ENCODE data around the gene LCN12.

LCN12 gene

DNA sequence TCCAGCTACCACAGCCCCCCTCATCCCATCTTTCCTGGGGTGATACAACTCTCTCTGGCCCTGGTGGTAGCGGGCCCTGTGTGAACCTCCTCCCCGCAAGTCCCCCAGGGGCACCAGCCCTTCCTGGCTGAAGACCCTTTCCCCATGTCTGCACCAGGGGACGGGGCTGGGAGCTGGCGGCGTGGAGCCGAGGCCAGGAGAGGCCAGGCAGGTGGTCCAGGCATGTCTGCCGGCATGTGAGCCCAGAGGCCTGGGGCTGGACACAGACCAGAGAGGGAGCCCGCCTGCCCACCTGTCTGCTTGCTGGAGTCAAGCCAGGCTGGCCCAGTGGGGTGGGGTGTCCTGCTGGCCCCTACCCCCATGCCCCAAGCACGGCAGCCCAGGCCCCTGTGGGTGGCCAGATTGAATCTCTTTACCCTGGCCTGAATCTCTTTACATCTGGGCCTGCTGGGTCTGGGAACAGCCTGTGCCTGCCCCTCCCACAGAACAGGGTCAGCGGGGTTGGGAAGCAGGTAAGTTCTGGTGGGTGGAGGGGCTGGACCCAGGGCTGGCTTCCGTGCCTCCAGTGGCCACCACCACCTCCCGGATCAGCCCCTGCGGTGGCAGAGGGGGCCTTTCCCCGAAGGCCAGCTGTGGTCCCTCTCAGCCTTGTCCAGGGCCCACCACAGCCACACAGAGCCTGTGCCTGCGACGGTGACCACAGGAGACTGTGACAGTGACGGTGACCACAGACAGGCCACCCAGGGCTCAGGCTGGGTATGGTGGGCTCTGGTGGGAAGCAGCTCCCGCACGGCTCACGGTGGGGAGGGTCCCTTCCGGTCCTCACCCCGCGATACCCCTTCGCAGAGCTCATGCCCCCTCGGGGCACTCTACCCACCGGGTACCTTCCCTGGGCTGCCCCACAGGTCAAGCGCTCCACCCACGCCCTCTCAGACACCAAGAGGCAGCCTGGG, 7.1 kb downstream of the LCN12 start:
- no peak for DNase-seq

DNA sequence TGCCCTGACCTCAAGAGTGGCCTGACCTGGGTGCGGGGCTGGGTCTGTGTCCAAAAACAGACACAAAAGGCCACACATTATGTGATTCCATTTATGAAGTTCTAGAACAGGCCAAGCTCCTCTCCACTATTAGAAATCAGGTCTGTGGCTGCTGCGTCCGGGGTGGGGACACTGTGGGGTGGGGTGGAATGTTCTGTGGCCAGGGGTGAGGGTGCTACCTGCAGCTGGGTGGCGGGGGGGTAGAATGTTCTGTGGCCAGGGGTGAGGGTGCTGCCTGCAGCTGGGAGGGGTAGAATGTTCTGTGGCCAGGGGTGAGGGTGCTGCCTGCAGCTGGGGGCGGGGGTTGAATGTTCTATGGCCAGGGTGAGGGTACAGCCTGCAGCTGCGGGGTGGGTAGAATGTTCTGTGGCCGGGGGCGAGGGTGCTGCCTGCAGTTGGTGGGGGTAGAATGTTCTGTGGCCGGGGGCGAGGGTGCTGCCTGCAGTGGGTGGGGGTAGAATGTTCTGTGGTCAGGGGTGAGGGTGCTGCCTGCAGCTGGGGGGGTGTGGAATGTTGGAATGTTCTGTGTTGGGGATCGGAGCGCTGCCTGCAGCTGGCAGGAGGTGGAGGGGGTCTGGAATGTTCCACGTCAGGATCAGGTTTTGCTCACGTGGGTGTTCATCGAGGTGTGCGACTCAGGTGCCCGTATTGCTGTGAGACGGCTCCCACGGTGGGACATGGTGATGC, 8.3 kb downstream of the LCN12 start:
- DNase-seq, result no peak

DNA sequence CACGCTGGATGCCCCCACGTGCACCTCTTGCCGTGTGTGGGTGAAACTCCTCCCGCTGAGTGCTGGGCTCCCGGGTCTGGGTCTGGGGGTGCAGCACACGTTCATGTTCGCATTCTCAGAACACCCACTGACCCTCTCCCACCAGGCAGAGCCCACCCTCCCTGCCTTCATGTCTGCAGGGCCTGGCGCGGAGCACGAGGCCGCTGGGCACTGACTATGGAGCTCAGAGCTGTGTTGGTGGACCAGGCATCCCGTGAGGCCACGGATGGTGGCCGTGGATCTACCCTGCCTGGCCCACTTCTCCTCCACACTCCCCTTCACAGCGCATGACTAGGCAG, 8.8 kb downstream of the LCN12 start:
- DNase-seq, result no peak

DNA sequence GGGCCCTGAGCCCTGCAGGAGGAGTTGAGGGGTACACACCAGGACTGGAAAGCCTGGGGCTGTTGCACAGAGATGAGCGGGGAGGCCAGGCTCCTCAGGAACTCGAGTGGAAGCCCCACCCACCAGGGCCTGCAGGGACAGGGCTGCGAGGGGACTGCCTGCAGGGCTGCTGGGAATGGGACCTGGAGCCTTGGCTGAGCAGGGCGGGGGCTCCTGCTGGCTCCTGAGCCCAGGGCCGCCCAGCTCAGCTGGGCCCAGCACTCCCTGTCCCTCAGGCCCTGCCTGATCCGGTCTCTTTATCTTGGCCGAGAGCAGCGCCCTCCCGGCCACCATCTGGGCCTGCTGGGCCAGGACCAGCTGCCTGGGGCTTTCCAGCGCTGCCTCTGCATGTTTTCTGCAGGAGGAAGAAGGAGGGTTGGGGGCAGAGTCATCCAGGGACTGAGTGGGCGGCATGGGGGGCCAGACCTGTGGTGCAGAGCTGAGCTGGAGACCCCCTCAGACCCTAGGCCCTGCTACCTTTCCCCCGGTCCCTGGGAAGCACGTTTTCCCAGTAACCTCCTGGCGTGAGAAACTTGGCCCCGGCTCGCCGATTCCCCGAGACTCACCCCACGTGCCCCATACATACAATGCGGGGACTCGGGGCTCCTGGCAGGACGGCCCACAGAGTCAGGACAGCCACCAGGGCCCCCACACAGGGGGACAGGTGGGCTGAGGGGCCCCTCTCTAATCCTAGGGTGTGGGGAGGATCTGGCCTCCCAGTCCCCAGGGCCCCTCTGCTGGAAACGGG, 9.4 kb downstream of the LCN12 start:
- DNase-seq, result no peak

DNA sequence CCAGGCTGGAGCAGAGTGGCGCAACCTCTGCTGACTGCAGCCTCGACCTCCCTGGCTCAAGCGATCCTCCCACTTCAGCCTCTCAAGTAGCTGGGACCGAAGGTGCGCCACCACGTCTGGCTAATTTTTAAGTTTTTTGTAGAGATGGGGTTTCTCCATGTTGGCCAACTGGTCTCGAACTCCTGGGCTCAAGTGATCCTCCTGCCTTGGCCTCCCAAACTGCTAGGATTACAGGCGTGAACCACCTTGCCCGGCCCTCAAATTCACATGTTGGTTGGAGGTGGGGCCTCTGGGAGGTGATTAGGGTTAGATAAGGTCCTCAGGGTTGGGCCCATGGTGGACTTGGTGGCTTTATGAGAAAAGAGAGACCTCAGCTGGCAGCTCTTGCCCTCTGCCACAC, 10.1 kb downstream of the LCN12 start:
- DNase-seq, result no peak

DNA sequence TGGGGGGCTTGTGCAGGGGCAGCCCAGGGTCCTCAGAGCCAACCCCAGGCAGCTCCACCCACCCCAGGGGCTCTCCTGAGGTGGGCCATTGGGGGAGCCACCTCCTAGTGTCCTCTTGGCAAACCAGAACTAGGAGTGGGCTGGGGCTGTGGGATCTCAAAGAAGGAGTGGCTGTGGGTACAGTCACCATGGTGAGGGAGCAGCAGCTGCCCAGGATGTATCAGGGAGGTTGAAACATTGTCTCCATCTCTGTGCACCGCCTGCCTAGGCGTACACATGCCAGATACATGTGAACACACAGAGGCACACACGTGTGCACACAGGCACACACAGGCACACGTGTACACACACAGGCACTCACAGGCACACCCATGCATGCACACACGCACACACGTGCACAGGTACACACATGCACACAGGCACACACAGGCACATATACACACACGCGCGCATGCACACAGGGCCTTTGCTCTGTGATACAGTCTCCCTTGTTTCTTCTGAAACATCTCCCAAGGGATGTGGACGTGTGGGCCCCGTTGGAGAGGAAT, 10.7 kb downstream of the LCN12 start:
- DNase-seq, result no peak

DNA sequence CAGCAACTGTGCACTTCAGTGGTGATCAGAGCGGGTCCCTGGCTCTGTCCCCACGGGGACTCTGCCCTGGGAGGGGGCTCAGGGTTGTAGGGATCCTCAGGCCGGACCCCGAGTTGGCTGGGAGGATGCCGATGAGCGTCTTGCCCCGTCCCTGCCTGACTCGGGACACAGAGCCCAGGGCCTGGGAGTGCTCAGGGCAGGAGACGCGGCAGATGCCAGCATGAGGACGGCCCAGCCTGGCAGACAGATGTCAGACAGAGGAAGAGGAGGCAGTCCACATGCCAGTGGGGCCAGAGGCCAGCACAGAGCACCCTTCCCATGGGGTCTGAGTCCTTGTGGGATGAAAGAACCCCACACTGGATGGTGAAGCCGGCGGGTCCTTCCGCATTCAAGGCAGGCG, 11.3 kb downstream of the LCN12 start:
- no peak for DNase-seq

DNA sequence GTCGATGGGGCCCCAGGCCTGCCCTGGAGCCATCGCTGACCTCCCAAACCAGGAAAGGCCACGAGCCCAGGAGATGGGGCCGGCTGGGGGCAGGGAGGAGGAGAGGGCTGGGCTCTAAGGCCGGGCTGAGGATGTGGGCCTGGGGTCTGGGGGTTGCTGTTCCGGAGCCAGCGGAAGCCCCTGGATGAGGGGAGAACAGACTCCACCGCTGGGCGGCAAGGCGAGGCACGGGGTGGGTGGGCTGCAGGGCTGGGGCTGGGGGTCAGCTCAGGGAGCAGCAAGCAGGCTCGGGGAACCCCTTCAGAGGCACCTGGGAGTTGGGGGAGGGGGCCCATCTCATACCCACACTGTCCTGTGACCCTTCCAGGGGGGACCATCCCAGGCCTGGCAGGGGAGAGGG, 11.7 kb downstream of the LCN12 start:
- no peak for DNase-seq

DNA sequence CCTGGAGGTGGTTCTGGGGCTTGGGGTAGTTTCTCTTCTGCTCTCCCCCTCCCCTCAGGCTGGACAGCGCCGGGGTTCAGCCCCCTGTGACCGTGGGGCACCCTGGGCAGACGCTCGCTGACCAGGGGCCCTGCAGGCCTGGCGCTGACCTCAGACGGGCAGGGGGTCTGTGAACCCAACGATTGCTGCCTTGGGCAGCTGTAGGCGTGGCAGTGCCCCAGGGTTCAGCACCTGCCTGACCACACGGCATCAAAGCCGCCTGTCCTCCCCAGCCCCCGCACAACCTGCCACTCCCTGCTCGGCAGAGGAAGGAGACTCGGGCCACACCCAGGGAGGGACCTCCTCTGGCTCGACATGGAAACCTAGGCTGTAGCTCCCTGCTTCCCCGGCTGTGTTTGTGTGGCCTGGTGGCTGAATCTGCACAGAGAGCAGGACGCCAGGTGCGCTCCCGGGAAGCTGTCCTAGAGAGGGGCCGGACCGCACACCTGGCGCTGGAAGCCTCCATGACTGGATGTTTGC, 12.2 kb downstream of the LCN12 start:
- no peak for DNase-seq

DNA sequence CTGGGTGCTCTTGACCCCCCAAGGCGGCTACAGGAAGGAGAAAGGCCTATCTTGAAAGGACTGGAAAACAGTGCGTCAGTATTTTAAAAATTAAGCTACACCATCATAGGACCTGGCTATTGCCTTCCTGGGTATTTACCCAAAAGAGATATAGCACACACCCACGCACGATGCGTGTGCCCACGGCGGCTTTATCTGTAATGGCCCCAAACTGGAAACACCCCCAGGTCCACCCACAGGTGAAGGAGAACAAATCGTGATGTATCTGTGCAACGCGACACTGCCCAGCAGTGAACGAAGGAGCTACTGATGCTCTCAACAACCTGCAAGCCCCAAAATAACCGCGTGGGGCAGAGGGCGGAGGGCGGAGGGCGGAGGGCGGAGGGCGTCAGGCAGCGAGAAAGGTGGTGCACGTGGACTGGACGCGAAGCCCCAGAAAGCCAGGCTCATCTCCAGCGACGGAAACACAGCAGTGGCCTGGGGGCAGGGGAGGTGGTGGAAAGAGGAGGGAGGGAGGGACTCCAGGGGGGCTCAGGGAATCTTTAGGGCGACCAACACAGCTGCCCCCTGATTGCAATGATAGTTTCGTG, 12.9 kb downstream of the LCN12 start:
- DNase-seq, result no peak

DNA sequence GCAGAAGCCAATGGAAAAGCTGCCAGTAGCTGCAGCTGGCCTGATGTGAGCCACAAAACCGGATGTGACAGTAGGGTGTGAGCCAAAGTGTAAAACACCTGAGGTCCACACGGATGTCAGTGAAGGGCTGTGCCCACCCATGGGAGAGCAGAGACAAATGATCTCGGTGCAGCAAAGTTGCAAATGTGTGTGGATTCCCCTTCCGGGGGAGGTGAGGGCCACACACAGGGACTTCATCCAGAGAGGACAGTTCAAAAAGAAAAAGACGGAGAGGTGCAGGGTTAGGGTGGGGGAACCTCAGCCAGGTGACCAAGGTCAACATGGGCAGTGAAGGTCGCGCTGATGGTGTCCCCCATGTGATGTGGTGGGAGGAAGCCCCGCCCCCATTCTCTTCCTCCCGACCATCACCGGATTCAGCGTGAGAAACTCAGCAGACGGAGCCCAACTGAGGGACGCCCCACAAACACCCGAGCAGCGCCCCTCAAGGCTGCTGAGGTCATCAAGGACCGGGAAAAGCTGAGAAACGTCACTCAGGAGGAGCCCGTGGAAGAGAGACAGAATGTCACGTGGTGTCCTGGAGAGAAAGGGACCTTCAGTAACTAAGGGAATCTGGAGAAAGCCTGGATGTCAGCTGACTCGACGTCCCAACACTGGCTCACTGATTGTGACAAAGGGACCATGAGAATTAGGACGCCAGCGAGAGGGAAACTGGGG, 13.9 kb downstream of the LCN12 start:
- DNase-seq, result peak; percentile 55 to 75 (median 64)

DNA sequence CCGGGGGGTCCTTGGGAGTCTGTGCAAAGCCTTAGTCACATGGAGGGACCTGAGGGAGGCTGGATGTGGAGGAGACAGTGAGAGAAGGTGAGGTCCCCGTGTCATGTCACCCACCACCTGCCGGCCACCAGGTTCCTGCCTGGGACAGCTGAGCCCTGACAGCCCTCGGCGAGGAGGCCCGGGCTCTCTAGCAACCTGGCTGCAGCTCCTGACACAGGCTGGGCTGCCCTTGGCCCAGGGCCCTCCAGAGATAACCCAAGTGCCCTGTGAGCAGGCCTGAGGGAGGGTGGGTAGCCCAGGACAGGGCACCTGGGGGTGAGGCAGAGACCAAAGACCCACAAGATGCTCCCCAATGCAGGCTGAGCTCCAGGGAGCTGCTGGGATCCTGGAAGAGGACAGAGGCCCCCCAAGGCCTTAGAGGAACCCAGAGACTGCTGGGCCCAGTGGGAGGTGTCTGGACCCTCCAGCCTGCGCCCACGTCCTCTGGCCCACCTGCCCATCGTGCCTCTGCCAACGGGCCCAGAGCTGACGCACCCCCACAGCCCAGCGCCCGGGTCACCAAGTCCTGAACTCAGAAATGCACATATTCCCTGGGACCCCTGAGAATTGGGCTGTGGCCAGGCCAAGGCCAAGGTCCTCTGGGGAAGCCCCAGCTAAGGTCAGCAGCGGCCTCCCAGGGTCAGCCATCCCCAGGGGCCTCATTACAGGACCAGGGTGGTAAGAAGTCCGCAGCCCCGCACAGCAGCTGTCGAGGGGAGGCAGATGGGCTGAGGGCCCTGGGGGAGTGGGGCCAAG, 16.5 kb downstream of the LCN12 start:
- DNase-seq, result no peak

DNA sequence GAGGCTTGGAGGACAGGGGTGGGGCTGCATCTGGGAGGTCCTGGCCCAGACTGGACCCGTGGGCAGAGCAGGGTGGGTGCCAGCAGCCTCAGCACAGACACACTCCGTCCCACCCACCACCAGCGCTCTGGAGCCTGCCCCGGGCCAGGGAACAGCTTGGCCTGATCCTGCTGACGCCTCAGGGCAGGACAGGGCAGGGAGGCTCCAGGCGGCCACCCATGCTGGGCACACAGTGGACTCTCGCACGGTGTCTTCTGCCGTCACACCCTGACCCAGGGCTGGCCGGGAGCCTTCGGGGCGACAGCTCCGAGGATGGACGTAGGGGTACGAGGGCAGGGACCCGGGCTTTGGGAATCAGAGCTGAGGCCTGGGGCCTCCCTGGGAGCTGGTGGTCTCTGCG, 17.1 kb downstream of the LCN12 start:
- DNase-seq, result no peak

DNA sequence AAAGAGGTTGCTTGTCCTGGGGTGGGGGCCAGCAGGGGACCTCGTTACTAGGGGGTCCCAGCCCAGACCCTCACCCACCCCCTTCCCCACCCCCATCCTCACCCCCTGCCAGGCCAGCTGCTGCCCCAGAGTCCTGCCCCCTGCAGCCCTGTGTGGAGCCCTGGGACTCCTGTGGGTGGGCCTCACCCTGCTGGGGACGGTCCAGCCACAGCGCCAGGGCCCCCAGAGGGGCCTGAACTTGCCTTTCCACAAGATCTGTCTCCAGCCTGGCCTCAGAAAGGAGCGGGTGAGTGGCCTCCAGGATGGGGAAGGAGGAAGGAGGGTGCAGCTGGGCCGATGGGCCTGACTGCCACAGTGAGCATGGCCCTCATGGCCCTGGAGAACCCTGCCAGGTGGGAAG, 17.7 kb downstream of the LCN12 start:
- DNase-seq, result no peak

DNA sequence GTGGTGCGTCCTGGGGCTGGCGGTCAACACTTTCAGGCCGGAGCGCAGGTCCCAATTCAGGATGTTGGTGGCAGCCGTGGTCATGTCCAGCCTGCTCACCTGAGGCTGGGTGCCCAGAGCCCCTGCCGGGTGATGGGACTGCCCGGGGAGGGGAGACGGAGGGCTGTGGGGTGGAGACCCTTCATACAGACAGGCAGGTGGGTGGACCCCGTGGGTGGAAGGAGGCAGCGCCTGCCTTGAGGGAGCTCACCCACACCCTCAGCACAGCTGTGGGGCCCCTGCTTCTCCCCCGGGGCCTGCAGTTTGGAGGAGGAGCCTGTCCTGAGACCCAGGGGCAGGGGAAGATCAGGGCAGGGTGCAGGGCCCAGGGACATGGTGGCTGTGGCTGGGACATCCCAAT, 18.3 kb downstream of the LCN12 start:
- DNase-seq, result no peak

DNA sequence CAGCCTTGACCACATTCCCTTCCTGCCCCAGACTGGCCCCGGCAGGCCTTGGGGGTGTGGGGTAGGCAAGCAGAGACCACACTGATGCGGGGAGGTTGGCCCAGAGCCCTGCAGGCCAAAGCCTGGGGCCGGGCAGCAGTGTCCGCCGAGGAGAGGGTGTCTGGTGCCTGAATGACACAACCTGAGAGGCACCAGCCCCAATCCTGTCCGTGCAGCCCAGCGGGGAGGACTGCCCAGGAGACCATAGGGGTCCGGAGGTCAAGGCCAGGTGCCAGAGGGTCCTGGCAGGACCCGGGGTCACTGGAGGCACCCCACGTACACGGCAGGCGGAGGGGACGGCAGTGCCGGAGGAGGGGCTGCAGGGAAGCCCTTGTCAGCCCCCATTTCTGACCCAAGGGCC, 19.7 kb downstream of the LCN12 start:
- no peak for DNase-seq

DNA sequence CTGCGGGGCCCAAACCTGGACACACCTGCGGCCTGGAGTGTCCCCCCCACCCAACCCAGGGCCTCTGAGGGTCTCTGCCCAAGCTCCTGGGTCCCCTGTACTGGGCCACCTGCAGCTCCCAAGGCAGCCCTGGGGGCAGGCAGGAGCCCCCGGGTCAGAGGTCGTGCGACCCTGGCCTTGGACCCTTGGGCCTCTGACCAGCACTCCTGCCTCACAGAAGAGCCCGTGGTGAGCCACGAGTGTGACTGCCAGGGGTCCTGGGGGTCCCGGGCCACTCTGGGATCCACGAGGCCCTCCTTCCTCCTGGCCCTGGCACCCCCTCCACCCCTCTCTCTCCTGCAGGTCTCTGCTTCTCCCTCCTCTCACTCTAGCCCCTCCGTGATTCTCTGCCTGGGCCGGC, 20.3 kb downstream of the LCN12 start:
- no peak for DNase-seq

DNA sequence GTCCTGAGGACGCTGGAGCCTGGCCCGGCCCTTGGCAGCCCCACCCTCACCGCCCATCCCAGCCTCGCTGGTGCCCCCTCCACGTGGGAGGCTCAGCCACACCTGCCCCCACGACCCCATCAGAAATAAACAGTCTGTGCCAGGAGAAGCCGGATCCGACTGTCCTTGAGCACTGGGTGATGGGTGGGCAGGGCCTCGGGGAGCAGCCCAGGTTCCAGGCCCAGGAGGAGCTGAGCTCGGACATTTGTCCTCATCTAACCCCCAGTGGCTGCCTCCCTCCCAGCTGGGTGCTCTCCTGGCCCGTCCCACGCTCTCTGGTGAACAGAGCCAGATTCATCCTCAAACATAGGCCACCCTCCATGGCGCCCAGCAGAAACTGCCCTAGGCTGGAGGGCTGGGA, 20.7 kb downstream of the LCN12 start:
- no peak for DNase-seq

DNA sequence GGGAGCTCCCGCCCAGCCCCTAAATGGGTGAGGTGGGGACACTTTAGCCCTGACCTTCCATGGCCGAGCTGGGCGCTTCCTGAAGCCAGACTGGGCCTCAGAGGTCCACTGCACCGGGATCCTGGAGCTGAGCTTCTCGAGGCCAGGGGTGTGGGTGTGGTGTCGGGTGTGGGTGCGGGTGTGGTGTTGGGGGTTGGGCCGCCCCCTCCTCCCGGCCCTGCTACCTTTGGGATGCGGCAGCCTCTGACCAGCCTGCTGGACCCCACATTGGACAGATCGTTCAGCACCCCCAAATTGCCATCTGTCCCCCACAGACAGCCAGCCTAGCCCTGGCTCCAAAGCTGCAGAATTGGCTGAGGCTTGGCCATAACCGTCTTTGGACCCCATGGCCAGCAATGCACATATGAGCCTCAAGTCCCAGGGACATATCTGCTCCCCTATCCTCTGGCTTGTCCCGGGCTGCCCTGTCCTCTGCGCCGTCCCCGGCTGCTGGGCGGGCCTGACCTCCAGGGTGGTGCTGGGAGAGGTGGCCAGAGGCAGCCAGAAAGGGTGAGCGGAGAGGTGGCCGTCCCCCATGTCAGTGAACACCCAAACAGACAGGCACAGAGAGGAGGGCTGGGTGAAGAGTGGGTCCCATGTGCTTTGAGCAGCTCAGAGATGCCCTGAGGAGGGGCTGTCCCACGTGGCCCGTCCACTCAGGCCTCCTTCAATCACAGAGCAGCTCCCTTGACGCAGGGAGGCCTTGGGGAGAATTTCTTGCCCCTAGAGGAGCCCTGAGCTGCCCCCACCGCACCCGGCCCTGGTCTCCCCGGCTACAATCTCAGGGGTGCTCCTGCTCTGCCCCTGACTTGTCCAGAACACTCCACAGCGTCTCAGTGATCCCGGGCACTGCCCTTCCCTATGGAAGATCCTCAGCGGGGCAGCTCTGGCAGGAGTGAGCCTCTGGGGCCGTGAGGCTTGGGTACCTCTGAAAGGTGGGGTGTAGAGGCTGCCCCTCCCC, 21.8 kb downstream of the LCN12 start:
- DNase-seq, result no peak

Measured in suppressor macrophage (primary cell).